22Rv1 (cell line): ENCODE measurements around the gene CSMD2.

Experiments used
- CTCF ChIP-seq: fragments of 450-650 bp; IDR thresholded peaks from 2 replicates; pipeline ENCODE4 v1.5.1; 2017; ENCODE audit warnings: mild to moderate bottlenecking
- ZFX ChIP-seq: fragments of 450-650 bp; IDR thresholded peaks from 2 replicates; pipeline ENCODE4 v1.6.1; 2017; ENCODE audit warnings: antibody characterized with exemption, borderline replicate concordance

GRCh38 chr1:33572387-33572786, 592.6 kb downstream of the CSMD2 start:
- TF ChIP-seq CTCF (no peak), ZFX (no peak)
